Measurements from ENCODE around the gene HMBS.
"Not testable (repeated sequence)": the region's sequence is repeated elsewhere in the genome, so short reads cannot be mapped to it uniquely, and the experiment has no call there.

The HMBS gene

GRCh38 chr11:119121811-119122124, 37.1 kb downstream of the HMBS start:
- DNase-seq = no peak

DNA sequence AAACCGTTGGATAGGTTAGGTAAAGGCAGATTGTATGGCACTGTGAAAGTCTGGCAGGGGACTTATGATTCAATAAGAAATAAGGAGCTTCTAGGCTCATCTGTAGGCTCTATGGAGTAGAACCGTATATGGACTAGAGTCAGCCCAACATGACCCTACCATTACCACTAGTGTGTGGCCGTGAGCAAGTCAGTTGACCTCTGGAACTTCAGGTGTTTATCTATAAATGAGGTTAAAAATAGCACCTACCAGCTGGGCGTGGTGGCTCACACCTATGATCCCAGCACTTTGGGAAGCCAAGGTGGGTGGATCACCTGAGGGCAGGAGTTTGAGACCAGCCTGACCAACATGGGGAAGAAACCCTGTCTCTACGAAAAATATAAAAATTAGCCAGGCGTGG, 41.1 kb downstream of the HMBS start:
- DNase-seq = no peak

DNA sequence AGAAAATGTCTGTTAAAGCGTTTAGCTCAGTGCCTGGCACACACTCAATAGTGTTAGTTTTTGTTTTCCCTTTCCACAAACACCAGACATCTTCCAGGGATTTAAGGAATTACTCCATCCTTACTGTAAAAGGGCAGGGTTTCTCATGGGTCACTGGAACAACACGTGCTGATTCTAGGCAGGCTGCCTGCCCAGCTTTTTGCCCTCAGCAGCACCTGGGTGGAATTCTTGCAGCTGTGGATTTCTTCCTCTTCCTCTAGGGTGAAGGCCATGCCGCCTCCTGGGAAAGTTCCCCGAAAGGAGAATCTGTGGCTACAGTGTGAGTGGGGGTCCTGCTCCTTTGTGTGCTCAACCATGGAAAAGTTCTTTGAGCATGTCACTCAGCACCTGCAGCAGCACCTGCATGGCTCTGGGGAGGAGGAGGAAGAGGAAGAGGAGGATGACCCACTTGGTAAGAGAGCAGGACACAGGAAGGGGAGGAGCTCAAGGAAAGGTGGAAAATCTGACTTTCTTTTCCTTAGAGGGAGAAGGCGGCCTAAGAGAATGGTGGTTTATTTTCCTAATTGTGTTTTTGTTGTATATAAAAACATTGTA, 42.1 kb downstream of the HMBS start:
- no peak for DNase-seq

DNA sequence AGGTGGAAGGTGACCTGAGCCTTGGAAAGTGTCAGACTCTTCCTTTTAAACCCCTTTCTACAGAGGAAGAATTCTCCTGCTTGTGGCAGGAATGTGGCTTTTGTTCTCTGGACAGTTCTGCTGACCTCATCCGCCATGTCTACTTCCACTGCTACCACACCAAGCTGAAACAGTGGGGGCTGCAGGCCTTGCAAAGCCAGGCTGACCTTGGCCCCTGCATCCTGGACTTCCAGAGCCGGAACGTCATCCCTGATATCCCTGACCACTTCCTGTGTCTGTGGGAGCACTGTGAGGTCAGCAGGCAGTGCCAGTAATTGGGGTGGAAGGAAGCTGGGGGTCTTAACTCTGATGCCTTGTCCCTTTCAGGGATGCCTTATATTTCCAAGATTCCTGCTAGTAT, 46.0 kb downstream of the HMBS start:
- no peak for DNase-seq

DNA sequence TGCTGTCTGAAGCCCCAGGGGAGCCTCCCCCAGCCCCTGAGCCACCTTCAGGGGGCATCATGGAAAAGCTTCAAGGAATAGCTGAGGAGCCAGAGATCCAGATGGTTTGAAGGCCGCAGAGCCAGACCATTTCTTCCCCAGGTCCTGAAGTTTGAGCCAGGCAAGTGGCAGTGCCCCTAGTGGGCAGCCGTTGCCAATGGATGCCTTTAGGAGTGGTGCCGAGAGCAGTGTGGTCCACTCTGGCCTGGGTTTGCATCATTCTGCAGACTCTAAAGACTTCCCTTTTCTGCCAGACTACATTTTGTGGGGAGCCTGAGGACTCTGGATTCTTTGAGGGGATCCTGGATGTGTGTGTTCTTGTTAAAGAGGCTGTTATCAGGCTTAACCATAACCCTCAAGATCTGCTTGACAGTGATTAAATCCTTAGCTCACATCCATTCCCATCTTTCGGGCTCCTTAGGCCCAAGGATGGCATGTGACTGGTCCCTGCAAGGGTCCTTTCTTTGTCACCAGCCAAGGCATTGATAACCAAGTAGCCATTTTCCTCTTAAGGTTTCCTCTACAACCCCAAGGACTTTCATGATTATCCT, 49.8 kb downstream of the HMBS start:
- DNase-seq = no peak

- DNase-seq = not testable (repeated sequence)
Measured at GRCh38 chr11:119139276-119139675, 54.6 kb downstream of the HMBS start.
